ENCODE measurements around the gene OTOS.

DNA sequence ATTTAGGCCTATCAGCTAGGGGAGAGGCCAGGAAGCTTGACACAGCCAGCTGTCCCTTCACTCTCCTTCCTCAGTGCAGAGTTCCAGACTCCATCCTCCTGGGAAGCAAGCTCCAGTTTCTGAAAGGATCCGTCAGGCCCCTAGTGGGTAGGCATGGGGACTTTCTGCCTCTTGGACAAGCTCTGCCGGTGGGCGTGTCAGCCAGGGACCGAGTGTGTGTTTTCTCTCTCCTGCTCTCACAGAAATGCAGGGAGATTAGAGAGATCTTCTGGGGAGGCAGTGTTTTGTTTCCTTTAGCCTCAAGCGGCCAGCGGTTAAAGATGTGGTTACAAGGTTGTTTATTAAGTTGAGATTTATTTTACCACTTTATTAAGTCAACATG is 29.9 kb upstream of the OTOS start:
- TF ChIP-seq FOXK2 (IDR thresholded peaks at IDR 0.05) (no peak), SUZ12 (IDR thresholded peaks at IDR 0.05) (no peak), FOXA1 (IDR thresholded peaks at IDR 0.05) (no peak), FOXM1 (IDR thresholded peaks at IDR 0.05; ENCODE audit: borderline replicate concordance) (no peak), ELF4 (IDR thresholded peaks at IDR 0.05) (no peak), ARNT (IDR thresholded peaks at IDR 0.05) (no peak), NFRKB (IDR thresholded peaks at IDR 0.05) (no peak), ZNF384 (IDR thresholded peaks at IDR 0.05) (no peak)
- TF ChIP-seq, protein P1, sequence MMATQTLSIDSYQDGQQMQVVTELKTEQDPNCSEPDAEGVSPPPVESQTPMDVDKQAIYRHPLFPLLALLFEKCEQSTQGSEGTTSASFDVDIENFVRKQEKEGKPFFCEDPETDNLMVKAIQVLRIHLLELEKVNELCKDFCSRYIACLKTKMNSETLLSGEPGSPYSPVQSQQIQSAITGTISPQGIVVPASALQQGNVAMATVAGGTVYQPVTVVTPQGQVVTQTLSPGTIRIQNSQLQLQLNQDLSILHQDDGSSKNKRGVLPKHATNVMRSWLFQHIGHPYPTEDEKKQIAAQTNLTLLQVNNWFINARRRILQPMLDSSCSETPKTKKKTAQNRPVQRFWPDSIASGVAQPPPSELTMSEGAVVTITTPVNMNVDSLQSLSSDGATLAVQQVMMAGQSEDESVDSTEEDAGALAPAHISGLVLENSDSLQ (IDR thresholded peaks at IDR 0.05): no peak

All from HEK293T (cell line).